Loucy (cell line): ENCODE data around the gene BCDIN3D.

ENCODE experiments used
- H2AFZ ChIP-seq: fragments of 200-600 bp; sonication (generic); 2 replicates; pipeline ENCODE4 v1.6.0; 2016; ENCODE audit warnings: antibody characterized with exemption, mild to moderate bottlenecking, low read length, moderate library complexity
- H3F3A ChIP-seq: fragments of 200-600 bp; 2 replicates; pipeline ENCODE4 v1.6.0; 2016; ENCODE audit warnings: antibody characterized with exemption, low read depth, mild to moderate bottlenecking
- H3K27me3 ChIP-seq: fragments of 200-600 bp; sonication (generic); 2 replicates; pipeline ENCODE4 v1.6.1; 2014; ENCODE audit warnings: low read length, mild to moderate bottlenecking; ENCODE audit not compliant: insufficient read depth, poor library complexity, severe bottlenecking
- H3K36me3 ChIP-seq: fragments of 200-600 bp; sonication (generic); 2 replicates; pipeline ENCODE4 v1.6.1; 2016; ENCODE audit warnings: low read length; ENCODE audit not compliant: insufficient read depth
- H3K4me1 ChIP-seq: fragments of 200-600 bp; sonication (generic); 2 replicates; pipeline ENCODE4 v1.5.1; 2014; ENCODE audit warnings: low read length, mild to moderate bottlenecking; ENCODE audit not compliant: insufficient read depth, poor library complexity, severe bottlenecking
- H3K4me2 ChIP-seq: fragments of 200-600 bp; sonication (generic); 2 replicates; pipeline ENCODE4 v1.6.0; 2014; ENCODE audit warnings: antibody characterized with exemption, low read length, low read depth, mild to moderate bottlenecking; ENCODE audit not compliant: poor library complexity, severe bottlenecking
- H3K4me3 ChIP-seq: fragments of 200-600 bp; sonication (generic); 2 replicates; pipeline ENCODE4 v1.5.1; 2014; ENCODE audit warnings: low read length, mild to moderate bottlenecking, mixed read lengths; ENCODE audit not compliant: poor library complexity, severe bottlenecking
- H3K79me2 ChIP-seq: fragments of 200-600 bp; sonication (generic); 2 replicates; pipeline ENCODE4 v1.6.1; 2014; ENCODE audit warnings: low read length; ENCODE audit not compliant: insufficient read depth
- H3K9ac ChIP-seq: fragments of 200-600 bp; sonication (generic); 2 replicates; pipeline ENCODE4 v1.6.0; 2014; ENCODE audit warnings: mild to moderate bottlenecking, low read depth, low read length, moderate library complexity; ENCODE audit not compliant: poor library complexity, severe bottlenecking
- H3K9me2 ChIP-seq: fragments of 200-600 bp; sonication (generic); replicated peaks from 2 replicates; pipeline ENCODE4 v1.6.1; 2016; ENCODE audit warnings: low read depth, low read length, mixed read lengths
- H3K9me3 ChIP-seq: fragments of 200-600 bp; sonication (generic); 2 replicates; pipeline ENCODE4 v1.6.1; 2014; ENCODE audit warnings: mild to moderate bottlenecking, antibody characterized with exemption, low read length, low read depth; ENCODE audit not compliant: insufficient read depth
- H4K20me1 ChIP-seq: fragments of 200-600 bp; sonication (generic); 2 replicates; pipeline ENCODE4 v1.6.0; 2014; ENCODE audit warnings: antibody characterized with exemption, low read length, mild to moderate bottlenecking; ENCODE audit not compliant: insufficient read depth, poor library complexity, severe bottlenecking
- CTCF ChIP-seq: fragments of 200-600 bp; sonication (generic); conservative IDR thresholded peaks from 2 replicates; pipeline ENCODE4 v1.5.1; 2014; ENCODE audit warnings: mild to moderate bottlenecking, antibody characterized with exemption, low read length
- EZH2phosphoT487 ChIP-seq: fragments of 200-600 bp; IDR thresholded peaks from 2 replicates; pipeline ENCODE4 v1.6.1; 2018; ENCODE audit warnings: antibody characterized with exemption, mild to moderate bottlenecking, moderate library complexity, borderline replicate concordance

The BCDIN3D gene

GRCh38 chr12:49885663-49886461, 43.0 kb upstream of the BCDIN3D start:
- H3K4me3 ChIP-seq: no peak overlapping the region
- H4K20me1 ChIP-seq: no peaks in the 10 kb centered on the region
- H3K9me3 ChIP-seq: no peaks in the 10 kb centered on the region
- no peaks in the 10 kb centered on the region for H3K9me2 ChIP-seq
- H3F3A ChIP-seq: no peaks in the 10 kb centered on the region
- no peaks in the 10 kb centered on the region for H3K36me3 ChIP-seq
- no peak overlapping the region for H3K4me2 ChIP-seq
- no peak overlapping the region for H3K9ac ChIP-seq
- H3K27me3 ChIP-seq: no peaks in the 10 kb centered on the region
- H3K4me1 ChIP-seq: no peaks in the 10 kb centered on the region
- no peaks in the 10 kb centered on the region for H3K79me2 ChIP-seq
- TF ChIP-seq CTCF (no peak), EZH2phosphoT487 (no peak)
- H2AFZ ChIP-seq: no peak overlapping the region

GRCh38 chr12:49885118-49885517, 42.2 kb upstream of the BCDIN3D start:
- H3K36me3 ChIP-seq: no peaks in the 10 kb centered on the region
- no peaks in the 10 kb centered on the region for H3K79me2 ChIP-seq
- H3K4me2 ChIP-seq: no peak overlapping the region
- no peaks in the 10 kb centered on the region for H3K4me1 ChIP-seq
- no peak overlapping the region for H3K9ac ChIP-seq
- TF ChIP-seq CTCF: no peak
- no peak for TF ChIP-seq EZH2phosphoT487
- no peaks in the 10 kb centered on the region for H3F3A ChIP-seq
- H3K4me3 ChIP-seq: no peak overlapping the region
- no peak overlapping the region; the same call in 1 of the 2 replicates for H2AFZ ChIP-seq
- no peaks in the 10 kb centered on the region for H3K9me3 ChIP-seq
- H3K9me2 ChIP-seq: no peaks in the 10 kb centered on the region
- H4K20me1 ChIP-seq: no peaks in the 10 kb centered on the region
- no peaks in the 10 kb centered on the region for H3K27me3 ChIP-seq

- H3K4me2 ChIP-seq: no peak overlapping the region
These were observed 40.1 kb upstream of the BCDIN3D start for GRCh38 chr12:49882851-49883464.

More at GRCh38 chr12:49882851-49883464, 40.1 kb upstream of the BCDIN3D start:
- no peaks in the 10 kb centered on the region for H3K4me1 ChIP-seq
- peaks cover 4% of the 10 kb centered on the region; the same call in 1 of the 2 replicates for H3F3A ChIP-seq
- H2AFZ ChIP-seq: no peak overlapping the region
- H3K9ac ChIP-seq: no peak overlapping the region
- TF ChIP-seq CTCF (no peak), EZH2phosphoT487 (no peak)
- H3K36me3 ChIP-seq: no peaks in the 10 kb centered on the region
- no peaks in the 10 kb centered on the region for H3K79me2 ChIP-seq
- no peaks in the 10 kb centered on the region for H3K9me2 ChIP-seq
- no peak overlapping the region for H3K4me3 ChIP-seq
- no peaks in the 10 kb centered on the region for H3K9me3 ChIP-seq
- H4K20me1 ChIP-seq: no peaks in the 10 kb centered on the region
- no peaks in the 10 kb centered on the region for H3K27me3 ChIP-seq
